ENCODE measurements around the gene ZDHHC16. TPM values are rescaled to one million over a fixed set of nuclear protein-coding genes. Genes with fewer than 3 reads are reported as not detected.
"Not testable (repeated sequence)": the region's sequence is repeated elsewhere in the genome, so short reads cannot be mapped to it uniquely, and the experiment has no call there.

ZDHHC16 gene
- total RNA-seq, 5 donors from 2014 or later (not counting 1 experiment from before 2014, with no cell fraction given) = 16.1 to 38.8 (median 36.2) TPM

DNA sequence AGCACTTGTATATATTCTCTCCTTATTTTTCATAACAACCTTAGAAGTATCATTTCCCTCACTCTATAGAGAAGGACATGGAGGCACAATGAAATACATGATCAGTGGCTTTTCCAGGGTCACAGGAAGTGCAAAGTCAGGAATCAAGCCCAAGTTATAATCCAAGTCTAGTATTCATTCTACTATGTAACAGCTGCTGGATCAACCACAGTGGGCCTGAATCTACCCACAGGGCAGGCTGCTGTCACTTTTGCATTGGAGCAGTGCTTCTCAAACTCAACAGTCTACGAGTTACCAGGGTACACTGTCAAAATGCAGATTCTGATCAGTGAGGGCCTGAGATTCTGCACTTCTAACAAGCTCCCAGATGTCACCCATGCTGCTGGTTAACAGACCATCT, 18.3 kb downstream of the ZDHHC16 start:
- Mint-ChIP-seq H3K36me3 (peaks cover 44% of the 10 kb centered on the region), H3K4me3 (no peak overlapping the region), H3K27me3 (no peaks in the 10 kb centered on the region), H3K4me1 (no peaks in the 10 kb centered on the region), H3K27ac (peak overlapping the region in 1 of 2 donors; percentile 19), H3K9me3 (no peaks in the 10 kb centered on the region)
- CTCF ChIA-PET = interaction anchor here (0.5 to 1.8 kb wide), 9 partner anchors 11 to 246 kb away, joined by 3 to 6 read pairs (median 4); no protein-coding TSS in a partner anchor
- ATAC-seq (replicated peaks in 1 of 4) (no peak), DNase-seq (no peak)
- no peaks in the 10 kb centered on the region for H3K4me1 ChIP-seq (ENCODE audit: control insufficient read depth in 1 of 2, extremely low read depth in 1 of 2, insufficient read depth in 2 of 2, low read length in 2 of 2)
- H3K4me3 ChIP-seq (ENCODE audit: control insufficient read depth in 1 of 2, extremely low read depth in 1 of 2, low read length in 1 of 2) = no peak overlapping the region
- H3K36me3 ChIP-seq (ENCODE audit: control insufficient read depth in 2 of 2, extremely low read depth in 1 of 2, insufficient read depth in 1 of 2, low read length in 1 of 2) = peaks cover 23 to 90% of the 10 kb centered on the region in 2 donors
- H3K27ac ChIP-seq (ENCODE audit: low read length) = no peak overlapping the region
- H3K27me3 ChIP-seq (replicated peaks in 1 of 2; ENCODE audit: control insufficient read depth in 2 of 2, extremely low read depth in 1 of 2, insufficient read depth in 2 of 2, low read length in 1 of 2) = no peaks in the 10 kb centered on the region
- WGBS (ENCODE audit: insufficient coverage) = 81% methylated on average over 1 of the region's 1 CpG
- POLR2A ChIA-PET = no interaction called here
- H3K9me3 ChIP-seq = no peaks in the 10 kb centered on the region

GRCh38 chr10:97465982-97466381, 20.0 kb downstream of the ZDHHC16 start:
- Mint-ChIP-seq H3K9me3 (no peaks in the 10 kb centered on the region), H3K36me3 (peaks cover 42% of the 10 kb centered on the region), H3K4me1 (no peaks in the 10 kb centered on the region), H3K4me3 (no peak overlapping the region), H3K27ac (peak overlapping the region in 1 of 2 donors; percentile 7), H3K27me3 (no peaks in the 10 kb centered on the region)
- peaks cover 27 to 89% of the 10 kb centered on the region in 2 donors for H3K36me3 ChIP-seq (ENCODE audit: control insufficient read depth in 2 of 2, extremely low read depth in 1 of 2, insufficient read depth in 1 of 2, low read length in 1 of 2)
- no peaks in the 10 kb centered on the region for H3K4me1 ChIP-seq (ENCODE audit: control insufficient read depth in 1 of 2, extremely low read depth in 1 of 2, insufficient read depth in 2 of 2, low read length in 2 of 2)
- H3K4me3 ChIP-seq (ENCODE audit: control insufficient read depth in 1 of 2, extremely low read depth in 1 of 2, low read length in 1 of 2) = no peak overlapping the region
- no peaks in the 10 kb centered on the region for H3K9me3 ChIP-seq
- ATAC-seq (replicated peaks in 1 of 4) (no peak), DNase-seq (no peak)
- no peak overlapping the region for H3K27ac ChIP-seq (ENCODE audit: low read length)
- ChIA-PET POLR2A (no interaction called here), CTCF (interaction anchor here in 1 of 2 donors (0.6 to 1.7 kb wide), 5 partner anchors 9 to 383 kb away, joined by 3 to 4 read pairs (median 3); no protein-coding TSS in a partner anchor)
- 97% methylated on average over 7 of the region's 7 CpGs for WGBS (ENCODE audit: insufficient coverage)
- no peaks in the 10 kb centered on the region for H3K27me3 ChIP-seq (replicated peaks in 1 of 2; ENCODE audit: control insufficient read depth in 2 of 2, extremely low read depth in 1 of 2, insufficient read depth in 2 of 2, low read length in 1 of 2)

DNA sequence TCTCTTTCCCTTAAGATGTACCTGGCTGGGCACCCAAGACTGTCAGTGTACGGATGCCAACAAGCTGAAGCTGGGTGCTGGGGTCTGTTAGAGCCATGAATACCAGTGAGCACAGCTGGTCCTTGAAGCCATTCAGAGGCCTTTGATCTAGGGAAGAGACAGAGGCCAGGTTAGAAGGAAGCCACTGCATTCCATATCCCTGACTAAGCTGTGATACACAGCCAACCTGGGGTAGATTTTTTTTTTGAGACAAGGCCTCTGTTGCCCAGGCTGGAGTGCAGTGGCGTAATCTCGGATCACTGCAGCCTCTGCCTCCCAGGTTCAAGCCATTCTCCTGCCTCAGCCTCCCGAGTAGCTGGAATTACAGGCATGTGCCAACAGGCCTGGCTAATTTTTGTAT, 20.8 kb downstream of the ZDHHC16 start:
- 89% methylated on average over 3 of the region's 4 CpGs for WGBS (ENCODE audit: insufficient coverage)
- CTCF ChIA-PET = interaction anchor here in 1 of 2 donors (0.6 to 1.7 kb wide), 3 partner anchors 63 to 382 kb away, joined by 3 to 4 read pairs (median 3); no protein-coding TSS in a partner anchor
- H3K36me3 ChIP-seq (ENCODE audit: control insufficient read depth in 2 of 2, extremely low read depth in 1 of 2, insufficient read depth in 1 of 2, low read length in 1 of 2) = peaks cover 27 to 87% of the 10 kb centered on the region in 2 donors
- ATAC-seq (replicated peaks in 1 of 4) (no peak), DNase-seq (no peak)
- no peak overlapping the region for H3K4me3 Mint-ChIP-seq
- H3K27me3 ChIP-seq (replicated peaks in 1 of 2; ENCODE audit: control insufficient read depth in 2 of 2, extremely low read depth in 1 of 2, insufficient read depth in 2 of 2, low read length in 1 of 2) = no peaks in the 10 kb centered on the region
- H3K4me3 ChIP-seq (ENCODE audit: control insufficient read depth in 1 of 2, extremely low read depth in 1 of 2, low read length in 1 of 2) = no peak overlapping the region
- H3K27ac Mint-ChIP-seq = peak overlapping the region; percentile 7
- H3K36me3 Mint-ChIP-seq = peaks cover 38% of the 10 kb centered on the region
- no peaks in the 10 kb centered on the region for H3K9me3 ChIP-seq
- POLR2A ChIA-PET = interaction anchor here in 1 of 2 donors (0.6 kb wide), 2 partner anchors 22 to 222 kb away, joined by 3 read pairs; no protein-coding TSS in a partner anchor
- no peaks in the 10 kb centered on the region for H3K4me1 ChIP-seq (ENCODE audit: control insufficient read depth in 1 of 2, extremely low read depth in 1 of 2, insufficient read depth in 2 of 2, low read length in 2 of 2)
- no peaks in the 10 kb centered on the region for H3K27me3 Mint-ChIP-seq
- H3K9me3 Mint-ChIP-seq = no peaks in the 10 kb centered on the region
- no peak overlapping the region for H3K27ac ChIP-seq (ENCODE audit: low read length)
- H3K4me1 Mint-ChIP-seq = no peaks in the 10 kb centered on the region

DNA sequence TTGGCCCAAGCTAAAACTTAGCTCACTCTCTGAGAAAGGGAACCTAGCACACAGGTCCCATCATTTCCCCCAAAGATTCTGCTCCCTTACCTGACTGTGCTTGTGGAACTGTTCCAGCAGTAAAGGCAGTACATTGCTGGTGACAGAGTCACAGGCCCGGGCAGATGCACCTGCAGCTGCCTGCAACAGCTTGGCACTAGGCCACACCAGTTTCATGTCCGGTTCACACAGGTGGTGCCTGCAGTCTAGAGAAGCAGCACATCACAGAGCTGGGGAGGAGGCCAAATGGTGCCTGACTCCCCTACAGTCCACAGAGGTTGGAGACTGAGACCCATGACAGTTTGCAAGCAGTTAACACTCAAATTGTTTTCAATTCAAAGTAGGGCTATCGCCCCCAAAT, 22.2 kb downstream of the ZDHHC16 start:
- no peaks in the 10 kb centered on the region for H3K27me3 Mint-ChIP-seq
- peaks cover 27 to 78% of the 10 kb centered on the region in 2 donors for H3K36me3 ChIP-seq (ENCODE audit: control insufficient read depth in 2 of 2, extremely low read depth in 1 of 2, insufficient read depth in 1 of 2, low read length in 1 of 2)

DNA sequence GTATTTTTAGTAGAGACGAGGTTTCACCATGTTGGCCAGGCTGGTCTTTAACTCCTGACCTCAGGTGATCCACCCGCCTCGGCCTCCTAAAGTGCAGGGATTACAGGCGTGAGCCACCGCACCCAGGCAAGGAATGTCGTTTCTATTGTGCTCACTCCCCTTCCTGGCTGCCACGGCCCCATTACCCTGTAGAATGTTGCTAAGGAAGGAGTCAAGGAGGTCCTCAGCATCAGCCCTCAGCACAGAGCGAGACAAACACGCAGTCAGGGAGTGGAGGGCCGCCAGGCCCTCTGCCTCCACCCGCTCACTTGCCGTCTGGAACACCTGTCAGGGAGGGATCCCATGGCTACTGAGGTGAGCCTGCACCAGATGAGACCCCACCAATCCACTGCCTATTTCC, 22.8 kb downstream of the ZDHHC16 start:
- ATAC-seq (replicated peaks in 1 of 4); H3K4me1 Mint-ChIP-seq; POLR2A ChIA-PET; H3K27ac Mint-ChIP-seq; H3K4me3 ChIP-seq (ENCODE audit: control insufficient read depth in 1 of 2, extremely low read depth in 1 of 2, low read length in 1 of 2); H3K27me3 Mint-ChIP-seq; DNase-seq; H3K4me1 ChIP-seq (ENCODE audit: control insufficient read depth in 1 of 2, extremely low read depth in 1 of 2, insufficient read depth in 2 of 2, low read length in 2 of 2); H3K9me3 Mint-ChIP-seq; H3K27me3 ChIP-seq (replicated peaks in 1 of 2; ENCODE audit: control insufficient read depth in 2 of 2, extremely low read depth in 1 of 2, insufficient read depth in 2 of 2, low read length in 1 of 2); H3K9me3 ChIP-seq; H3K27ac ChIP-seq (ENCODE audit: low read length); H3K4me3 Mint-ChIP-seq: not testable (repeated sequence)
- H3K36me3 Mint-ChIP-seq = peaks cover 36% of the 10 kb centered on the region
- 98% methylated on average over 8 of the region's 12 CpGs for WGBS (ENCODE audit: insufficient coverage)
- H3K36me3 ChIP-seq (ENCODE audit: control insufficient read depth in 2 of 2, extremely low read depth in 1 of 2, insufficient read depth in 1 of 2, low read length in 1 of 2) = peaks cover 27 to 78% of the 10 kb centered on the region in 2 donors
- CTCF ChIA-PET = interaction anchor here in 1 of 2 donors (0.6 kb wide), 1 partner anchor 11 kb away, joined by 6 read pairs; no protein-coding TSS in a partner anchor

More for the DNA sequence above, 22.2 kb downstream of the ZDHHC16 start:
- H3K9me3 ChIP-seq = no peaks in the 10 kb centered on the region
- H3K4me1 ChIP-seq (ENCODE audit: control insufficient read depth in 1 of 2, extremely low read depth in 1 of 2, insufficient read depth in 2 of 2, low read length in 2 of 2) = no peaks in the 10 kb centered on the region
- H3K9me3 Mint-ChIP-seq = no peaks in the 10 kb centered on the region
- H3K27ac ChIP-seq (ENCODE audit: low read length) = no peak overlapping the region
- DNase-seq (no peak), ATAC-seq (replicated peaks in 1 of 4) (no peak)
- peak overlapping the region in 1 of 2 donors; percentile 8 for H3K27ac Mint-ChIP-seq
- no peak overlapping the region for H3K4me3 Mint-ChIP-seq
- H3K27me3 ChIP-seq (replicated peaks in 1 of 2; ENCODE audit: control insufficient read depth in 2 of 2, extremely low read depth in 1 of 2, insufficient read depth in 2 of 2, low read length in 1 of 2) = no peaks in the 10 kb centered on the region
- CTCF ChIA-PET = no interaction called here
- 66% methylated on average over 2 of the region's 3 CpGs for WGBS (ENCODE audit: insufficient coverage)
- H3K4me1 Mint-ChIP-seq = no peaks in the 10 kb centered on the region
- no peak overlapping the region for H3K4me3 ChIP-seq (ENCODE audit: control insufficient read depth in 1 of 2, extremely low read depth in 1 of 2, low read length in 1 of 2)
- peaks cover 34% of the 10 kb centered on the region for H3K36me3 Mint-ChIP-seq
- POLR2A ChIA-PET = no interaction called here

DNA sequence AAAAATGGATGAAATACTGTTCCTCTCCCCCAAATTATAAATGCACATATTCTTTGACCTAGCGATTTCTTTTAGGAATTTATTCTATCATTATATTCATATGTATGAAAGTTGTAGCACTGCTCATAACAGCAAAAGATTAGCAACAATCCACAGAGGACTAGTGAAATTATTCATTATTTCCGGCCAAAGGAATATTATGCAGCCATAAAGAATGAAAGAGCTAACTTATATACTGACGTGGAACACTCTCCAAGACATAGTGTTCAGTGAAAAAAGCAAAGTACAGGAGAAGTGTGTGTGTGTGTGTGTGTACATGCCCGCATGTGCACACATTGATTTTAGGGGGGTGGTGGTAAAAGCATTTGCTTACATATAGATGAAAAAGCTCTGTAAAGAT, 28.9 kb downstream of the ZDHHC16 start:
- DNase-seq (no peak), ATAC-seq (replicated peaks in 1 of 4) (no peak)
- no peaks in the 10 kb centered on the region for H3K9me3 ChIP-seq
- no peaks in the 10 kb centered on the region for H3K27me3 Mint-ChIP-seq
- peaks cover 0 to 4% (median 0%) of the 10 kb centered on the region in 3 donors for H3K9me3 Mint-ChIP-seq
- H3K27ac Mint-ChIP-seq = no peak overlapping the region
- H3K27ac ChIP-seq (ENCODE audit: low read length) = no peak overlapping the region
- ChIA-PET CTCF (interaction anchor here in 1 of 2 donors (0.6 to 1.5 kb wide), 2 partner anchors 13 to 186 kb away, joined by 4 to 5 read pairs; no protein-coding TSS in a partner anchor), POLR2A (no interaction called here)
- H3K4me3 Mint-ChIP-seq = no peak overlapping the region
- WGBS (ENCODE audit: insufficient coverage) = no CpG with 5 or more reads among the region's 4 CpGs
- H3K4me1 ChIP-seq (ENCODE audit: control insufficient read depth in 1 of 2, extremely low read depth in 1 of 2, insufficient read depth in 2 of 2, low read length in 2 of 2) = no peaks in the 10 kb centered on the region
- H3K36me3 Mint-ChIP-seq = peaks cover 61% of the 10 kb centered on the region
- no peaks in the 10 kb centered on the region for H3K27me3 ChIP-seq (replicated peaks in 1 of 2; ENCODE audit: control insufficient read depth in 2 of 2, extremely low read depth in 1 of 2, insufficient read depth in 2 of 2, low read length in 1 of 2)
- no peak overlapping the region for H3K4me3 ChIP-seq (ENCODE audit: control insufficient read depth in 1 of 2, extremely low read depth in 1 of 2, low read length in 1 of 2)
- peaks cover 2 to 84% of the 10 kb centered on the region in 2 donors for H3K36me3 ChIP-seq (ENCODE audit: control insufficient read depth in 2 of 2, extremely low read depth in 1 of 2, insufficient read depth in 1 of 2, low read length in 1 of 2)
- H3K4me1 Mint-ChIP-seq = no peaks in the 10 kb centered on the region

Measured in T-cell (primary cell).